GM12891 (cell line): ENCODE measurements around the gene RPL10.

Experiments
- DNase-seq: peaks from one replicate; pipeline ENCODE4 v3.0.0; 2011; ENCODE audit warnings: low spot score; ENCODE audit not compliant: insufficient read length
- FAIRE-seq: peaks from 2 replicates; lab custom pipeline; 2011; peaks lifted over from hg19 to GRCh38; lab: Jason Lieb, UNC
- PAX5 ChIP-seq: IDR thresholded peaks from 2 replicates; pipeline ENCODE4 v1.6.1; 2011; ENCODE audit warnings: low read length, moderate library complexity, mild to moderate bottlenecking; ENCODE audit not compliant: insufficient read depth, severe bottlenecking
- POLR2A ChIP-seq: IDR thresholded peaks from 2 replicates; pipeline ENCODE4 v1.6.1; 2011; ENCODE audit warnings: low read depth, low read length, control low read depth
- POLR2AphosphoS5 ChIP-seq: IDR thresholded peaks from 2 replicates; pipeline ENCODE4 v1.6.1; 2011; ENCODE audit warnings: low read depth, low read length, control low read depth
- POU2F2 ChIP-seq: IDR thresholded peaks from 2 replicates; pipeline ENCODE4 v1.6.1; 2011; ENCODE audit warnings: low read depth, mild to moderate bottlenecking, control low read depth, low read length, moderate library complexity
- SPI1 ChIP-seq: IDR thresholded peaks from 2 replicates; pipeline ENCODE4 v1.6.1; 2011; ENCODE audit warnings: low read depth, low read length, control low read depth
- TAF1 ChIP-seq: IDR thresholded peaks from 2 replicates; pipeline ENCODE4 v1.6.1; 2011; ENCODE audit warnings: low read depth, low read length, control low read depth

RPL10 gene

GRCh38 chrX:154411981-154412340 is 13.8 kb downstream of the RPL10 start:
- TF ChIP-seq TAF1 (no peak), SPI1 (no peak), POLR2A (no peak), POLR2AphosphoS5 (no peak), POU2F2 (no peak), PAX5 (no peak)
- peak; percentile 70 for DNase-seq
- no peak for FAIRE-seq

DNA sequence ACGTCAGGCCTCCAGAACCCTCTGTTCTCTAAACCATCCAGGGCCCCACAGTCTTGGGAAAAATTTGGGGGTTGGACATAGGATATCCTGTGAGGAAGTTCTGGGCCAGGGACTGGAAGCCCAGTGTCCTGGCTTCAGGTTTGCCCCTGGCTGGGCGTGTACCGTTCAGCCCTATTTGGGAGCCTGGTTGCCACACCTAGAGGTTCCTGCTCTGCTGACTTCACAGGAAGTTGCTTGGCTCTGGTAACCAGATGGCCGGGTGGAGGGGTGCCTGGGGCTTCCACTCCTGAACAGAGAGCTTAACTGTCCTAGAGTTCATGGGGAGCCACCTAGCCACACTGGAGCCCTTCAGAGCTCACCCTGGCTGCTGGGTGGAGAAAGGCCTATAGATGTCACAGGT is 14.3 kb downstream of the RPL10 start:
- DNase-seq (no peak), FAIRE-seq (no peak)
- TF ChIP-seq POLR2AphosphoS5, result no peak
- no peak for TF ChIP-seq TAF1
- no peak for TF ChIP-seq PAX5
- TF ChIP-seq SPI1, result no peak
- no peak for TF ChIP-seq POU2F2
- TF ChIP-seq POLR2A, result no peak

- DNase-seq, result no peak
- no peak for TF ChIP-seq POLR2A
- no peak for TF ChIP-seq SPI1
- FAIRE-seq, result no peak
Observed at GRCh38 chrX:154413142-154413541, 15.0 kb downstream of the RPL10 start.

DNA sequence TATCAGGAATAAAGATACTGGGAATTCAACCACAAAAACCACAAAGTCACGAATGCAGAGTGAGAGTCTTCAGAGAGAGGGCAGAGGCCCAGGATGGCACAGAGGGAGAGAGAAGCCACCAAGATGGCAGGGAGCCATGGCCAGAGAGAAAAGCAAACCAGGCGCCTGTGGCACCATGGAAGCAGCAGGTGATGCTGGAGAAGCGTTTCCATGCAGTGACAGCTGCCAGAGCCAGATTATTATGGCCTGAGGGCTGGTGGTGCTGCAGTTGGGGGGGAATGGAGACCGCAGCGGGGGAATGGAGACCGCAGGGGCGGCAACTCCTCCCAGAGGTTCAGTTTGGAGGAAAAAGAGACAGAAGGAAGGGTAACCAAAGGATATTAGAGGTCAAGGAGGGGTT is 19.0 kb downstream of the RPL10 start:
- no peak for DNase-seq

GRCh38 chrX:154419189-154419588 is 21.0 kb downstream of the RPL10 start:
- no peak for TF ChIP-seq POU2F2
- no peak for TF ChIP-seq SPI1
- TF ChIP-seq PAX5, result no peak
- no peak for TF ChIP-seq TAF1
- no peak for TF ChIP-seq POLR2A
- no peak for TF ChIP-seq POLR2AphosphoS5
- no peak for FAIRE-seq

More for the DNA sequence above, 19.0 kb downstream of the RPL10 start:
- TF ChIP-seq POLR2AphosphoS5 (no peak), POU2F2 (no peak), PAX5 (no peak), TAF1 (no peak), POLR2A (no peak), SPI1 (no peak)
- no peak for FAIRE-seq

GRCh38 chrX:154419688-154420401 is 21.7 kb downstream of the RPL10 start:
- no peak for DNase-seq
- TF ChIP-seq POLR2A, result no peak
- no peak for TF ChIP-seq PAX5
- TF ChIP-seq SPI1, result no peak
- no peak for TF ChIP-seq TAF1
- TF ChIP-seq POU2F2, result no peak
- TF ChIP-seq POLR2AphosphoS5, result no peak
- FAIRE-seq, result no peak

More at GRCh38 chrX:154419189-154419588, 21.0 kb downstream of the RPL10 start:
- no peak for DNase-seq

- no peak for TF ChIP-seq POLR2A
- no peak for TF ChIP-seq POU2F2
- TF ChIP-seq SPI1, result no peak
- TF ChIP-seq TAF1, result no peak
- no peak for TF ChIP-seq PAX5
- no peak for TF ChIP-seq POLR2AphosphoS5
- FAIRE-seq (no peak), DNase-seq (no peak)
Observed at GRCh38 chrX:154420402-154420756, 22.2 kb downstream of the RPL10 start.

DNA sequence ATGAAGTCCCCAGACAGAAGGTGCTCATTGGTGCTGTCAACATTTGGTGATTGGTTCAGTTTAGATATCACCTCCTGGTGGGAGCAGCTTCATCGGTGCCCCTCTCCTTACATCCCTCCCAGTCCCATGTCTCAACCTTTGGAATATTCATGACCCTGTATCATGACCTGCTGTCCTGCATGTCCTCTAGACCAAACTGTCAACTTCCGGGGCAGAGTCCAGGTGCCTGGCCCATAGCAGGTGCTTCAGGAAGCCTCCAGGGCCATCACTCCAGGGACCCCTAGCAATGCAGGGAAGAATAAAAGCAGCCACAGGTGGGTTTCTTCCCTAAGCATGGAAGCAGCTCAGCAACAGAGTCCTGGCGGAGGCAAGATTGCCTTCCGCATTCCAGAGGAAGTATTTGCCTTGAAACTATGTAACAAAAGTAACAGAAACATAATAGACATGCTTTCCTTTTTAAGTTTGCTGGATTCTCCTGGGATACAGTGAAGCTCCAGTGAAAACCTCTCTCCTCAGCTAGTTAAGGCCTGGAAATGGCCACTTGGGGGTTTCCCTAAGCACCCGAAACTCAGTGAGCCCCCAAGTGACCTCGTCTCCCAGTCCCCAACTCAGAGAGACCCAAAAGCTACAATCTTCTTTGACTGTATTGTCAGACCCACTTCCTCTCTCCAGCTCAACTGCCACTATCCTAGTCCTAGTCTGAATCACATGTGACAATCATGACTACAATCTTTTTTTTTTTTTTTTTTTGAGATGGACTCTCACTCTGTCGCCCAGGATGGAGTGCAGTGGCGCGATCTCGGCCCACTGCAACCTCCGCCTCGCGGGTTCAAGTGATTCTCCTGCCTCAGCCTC is 29.0 kb downstream of the RPL10 start:
- no peak for TF ChIP-seq POLR2A
- TF ChIP-seq POLR2AphosphoS5, result no peak
- no peak for TF ChIP-seq PAX5
- TF ChIP-seq TAF1, result no peak
- no peak for TF ChIP-seq POU2F2
- TF ChIP-seq SPI1, result no peak
- FAIRE-seq (no peak), DNase-seq (no peak)

DNA sequence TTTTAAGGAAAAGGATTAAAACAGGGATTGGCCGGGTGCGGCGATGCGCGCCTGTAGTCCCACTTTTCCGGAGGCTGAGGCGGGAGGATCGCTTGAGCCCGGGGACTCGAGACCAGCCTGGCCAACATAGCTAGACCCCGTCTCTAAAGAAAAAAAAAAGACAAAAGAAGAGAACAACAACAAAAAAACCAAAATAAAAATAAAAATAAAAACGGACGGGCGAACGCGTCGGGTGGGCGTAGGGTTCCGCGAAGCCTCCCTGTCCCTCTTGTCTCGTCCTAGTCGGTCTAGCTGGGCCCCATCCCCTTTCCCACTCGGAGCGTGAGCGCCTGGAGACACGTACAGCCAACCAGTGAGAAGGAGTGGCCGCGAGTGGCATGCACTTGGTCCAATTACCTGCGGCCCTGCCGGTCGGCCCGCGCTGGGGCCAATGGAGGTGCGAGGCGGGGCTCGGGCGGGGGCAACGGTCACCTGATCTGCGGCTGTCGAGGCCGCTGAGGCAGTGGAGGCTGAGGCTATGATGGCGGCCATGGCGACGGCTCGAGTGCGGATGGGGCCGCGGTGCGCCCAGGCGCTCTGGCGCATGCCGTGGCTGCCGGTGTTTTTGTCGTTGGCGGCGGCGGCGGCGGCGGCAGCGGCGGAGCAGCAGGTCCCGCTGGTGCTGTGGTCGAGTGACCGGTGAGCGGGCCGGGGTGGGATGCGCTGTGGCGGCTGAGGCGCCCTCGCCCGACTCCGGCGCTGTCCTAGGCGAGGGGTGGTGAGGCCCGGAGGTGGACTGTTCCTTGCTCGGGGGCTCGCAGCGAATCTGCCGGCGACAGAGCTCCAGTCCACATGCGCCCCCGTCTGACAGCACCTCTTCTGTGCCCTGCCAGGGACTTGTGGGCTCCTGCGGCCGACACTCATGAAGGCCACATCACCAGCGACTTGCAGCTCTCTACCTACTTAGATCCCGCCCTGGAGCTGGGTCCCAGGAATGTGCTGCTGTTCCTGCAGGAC is 30.3 kb downstream of the RPL10 start, which contains the start of gene ATP6AP1:
TSS of gene ATP6AP1 (plus strand) at position 502 of the 996 bp plus-strand sequence. CDS start at position 518, 16 bp downstream.
- DNase-seq (peak; percentile 87), FAIRE-seq (peak; percentile 100)
- no peak for TF ChIP-seq POU2F2
- TF ChIP-seq POLR2AphosphoS5, result no peak
- no peak for TF ChIP-seq TAF1
- TF ChIP-seq PAX5, result no peak
- TF ChIP-seq POLR2A, result 0 out of 2 replicates have a peak, but pooled peaks have one; percentile 38
- TF ChIP-seq SPI1, result no peak
